ENCODE measurements around the gene RAB14.

RAB14 gene

GRCh38 chr9:121219530-121219929, 17.9 kb upstream of the RAB14 start:
- no peak for TF ChIP-seq YY1 (IDR thresholded peaks at IDR 0.05; ENCODE audit: insufficient read depth, insufficient read length)
- TF ChIP-seq ZNF274 (IDR thresholded peaks at IDR 0.05; ENCODE audit: low read depth, low read length) = no peak
- TF ChIP-seq SUZ12 (IDR thresholded peaks at IDR 0.05; ENCODE audit: extremely low read depth, insufficient read depth, insufficient read length) = no peak
- Histone ChIP-seq H3K9me3 (ENCODE audit: insufficient read depth, low read length) (no peaks in the 10 kb centered on the region), H3K4me1 (ENCODE audit: insufficient read depth, insufficient read length) (peaks cover 8% of the 10 kb centered on the region), H3K27me3 (ENCODE audit: insufficient read depth, insufficient read length) (no peaks in the 10 kb centered on the region), H3K9ac (ENCODE audit: insufficient read length, low read depth) (no peak overlapping the region), H3K36me3 (ENCODE audit: insufficient read depth, insufficient read length, low read length) (no peaks in the 10 kb centered on the region), H3K4me3 (ENCODE audit: insufficient read length, low read depth) (no peak overlapping the region)
- no peak for DNase-seq (ENCODE audit: low read depth, low spot score)

DNA sequence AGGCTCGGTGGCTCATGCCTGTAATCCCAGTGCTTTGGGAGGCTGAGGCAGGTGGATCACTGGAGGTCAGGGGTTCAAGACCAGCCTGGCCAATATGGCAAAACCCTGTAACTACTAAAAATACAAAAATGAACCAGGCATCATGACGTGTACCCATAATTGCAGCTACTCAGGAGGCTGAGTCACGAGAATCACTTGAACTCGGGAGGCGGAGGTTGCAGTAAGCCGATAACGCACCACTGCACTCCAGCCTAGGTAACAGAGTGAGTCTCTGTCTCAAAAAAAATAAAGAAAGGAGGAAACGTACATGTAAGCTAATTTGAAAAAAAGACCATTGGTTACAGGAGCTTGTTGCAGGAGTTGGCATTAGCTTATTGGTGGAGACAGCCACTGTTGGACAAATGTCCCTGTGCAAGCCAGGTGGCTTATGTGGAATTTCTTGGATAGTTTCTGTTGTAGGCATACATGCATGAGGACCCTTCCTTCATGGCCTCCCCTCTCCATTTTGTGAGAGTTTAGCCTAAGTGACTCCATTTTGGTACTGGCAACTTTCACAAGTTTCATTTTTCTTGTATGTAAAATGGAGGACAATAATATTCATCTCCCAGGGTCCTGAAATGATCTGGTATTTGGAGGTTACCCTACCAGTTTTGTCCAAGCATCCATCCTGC, 16.8 kb upstream of the RAB14 start:
- Histone ChIP-seq H3K4me1 (ENCODE audit: insufficient read depth, insufficient read length) (peaks cover 8% of the 10 kb centered on the region), H3K9ac (ENCODE audit: insufficient read length, low read depth) (no peak overlapping the region), H3K4me3 (ENCODE audit: insufficient read length, low read depth) (no peak overlapping the region), H3K36me3 (ENCODE audit: insufficient read depth, insufficient read length, low read length) (no peaks in the 10 kb centered on the region), H3K9me3 (ENCODE audit: insufficient read depth, low read length) (no peaks in the 10 kb centered on the region), H3K27me3 (ENCODE audit: insufficient read depth, insufficient read length) (no peaks in the 10 kb centered on the region)
- no peak for TF ChIP-seq YY1 (IDR thresholded peaks at IDR 0.05; ENCODE audit: insufficient read depth, insufficient read length)
- TF ChIP-seq ZNF274 (IDR thresholded peaks at IDR 0.05; ENCODE audit: low read depth, low read length) = no peak
- DNase-seq (ENCODE audit: low read depth, low spot score) = no peak

DNA sequence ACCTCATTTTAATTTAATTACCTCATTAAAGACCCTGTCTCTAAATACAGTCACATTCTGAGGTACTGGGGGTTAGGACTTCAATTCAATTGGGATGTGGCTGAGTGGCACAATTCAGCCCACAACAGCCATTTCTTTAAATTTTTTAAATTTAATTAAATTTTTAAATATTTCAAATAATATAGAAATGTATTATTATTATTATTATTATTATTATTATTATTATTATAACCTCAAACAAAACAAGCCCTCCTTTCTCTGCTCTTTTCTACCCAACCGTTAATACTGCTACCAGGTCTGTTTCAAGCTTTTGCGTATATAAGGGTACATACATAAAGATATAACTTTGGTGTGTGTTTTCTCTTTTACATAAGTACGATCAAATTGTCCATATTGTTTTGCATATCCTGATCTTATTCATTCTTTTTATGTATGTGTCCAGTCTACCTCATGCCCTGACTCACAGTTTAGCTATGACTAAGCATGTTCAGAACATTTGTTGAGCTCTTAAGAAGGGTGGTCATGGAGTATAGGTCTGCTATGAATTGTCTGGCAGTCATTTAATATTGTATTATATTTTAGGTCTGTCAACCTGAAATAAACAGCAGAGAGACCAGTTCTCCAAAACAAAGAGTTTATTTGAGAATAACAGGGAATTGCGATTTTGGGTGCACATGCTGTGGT, 16.1 kb upstream of the RAB14 start:
- H3K4me1 ChIP-seq (ENCODE audit: insufficient read depth, insufficient read length) = peaks cover 5% of the 10 kb centered on the region
- H3K27me3 ChIP-seq (ENCODE audit: insufficient read depth, insufficient read length) = no peaks in the 10 kb centered on the region
- DNase-seq (ENCODE audit: low read depth, low spot score) = no peak
- no peaks in the 10 kb centered on the region for H3K36me3 ChIP-seq (ENCODE audit: insufficient read depth, insufficient read length, low read length)
- H3K4me3 ChIP-seq (ENCODE audit: insufficient read length, low read depth) = no peak overlapping the region
- no peak for TF ChIP-seq ZNF274 (IDR thresholded peaks at IDR 0.05; ENCODE audit: low read depth, low read length)
- no peak for TF ChIP-seq YY1 (IDR thresholded peaks at IDR 0.05; ENCODE audit: insufficient read depth, insufficient read length)
- TF ChIP-seq SUZ12 (IDR thresholded peaks at IDR 0.05; ENCODE audit: extremely low read depth, insufficient read depth, insufficient read length) = no peak
- no peaks in the 10 kb centered on the region for H3K9me3 ChIP-seq (ENCODE audit: insufficient read depth, low read length)
- no peak overlapping the region for H3K9ac ChIP-seq (ENCODE audit: insufficient read length, low read depth)

DNA sequence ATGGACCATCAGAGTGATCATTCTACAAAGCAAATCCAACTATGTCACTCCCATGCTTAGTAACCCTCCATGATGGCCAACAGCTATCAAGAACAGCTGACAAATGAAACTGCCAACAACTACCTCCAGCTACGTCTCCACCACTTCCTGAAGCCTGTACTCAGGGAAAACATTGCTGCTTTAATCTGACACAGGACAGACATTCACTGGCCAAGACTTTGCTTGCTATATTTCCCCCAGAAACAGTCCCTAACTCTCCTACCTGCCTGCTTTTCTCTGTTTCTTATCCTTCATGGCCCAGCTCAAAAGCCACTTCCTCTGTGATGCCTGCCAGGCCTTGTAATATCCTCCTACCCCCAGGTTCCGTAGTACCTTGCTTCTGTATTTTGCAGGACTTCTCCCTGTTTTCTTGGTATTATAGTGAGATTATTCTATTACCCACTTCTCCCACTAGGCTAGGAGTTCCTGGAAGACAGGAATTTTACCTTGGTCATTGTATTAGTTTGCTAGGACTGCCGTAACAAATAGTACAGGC, 14.7 kb upstream of the RAB14 start:
- H3K4me3 ChIP-seq (ENCODE audit: insufficient read length, low read depth) = no peak overlapping the region
- H3K9ac ChIP-seq (ENCODE audit: insufficient read length, low read depth) = no peak overlapping the region
- DNase-seq (ENCODE audit: low read depth, low spot score) = no peak
- H3K36me3 ChIP-seq (ENCODE audit: insufficient read depth, insufficient read length, low read length) = no peaks in the 10 kb centered on the region
- no peaks in the 10 kb centered on the region for H3K4me1 ChIP-seq (ENCODE audit: insufficient read depth, insufficient read length)
- TF ChIP-seq ZNF274 (IDR thresholded peaks at IDR 0.05; ENCODE audit: low read depth, low read length) (no peak), SUZ12 (IDR thresholded peaks at IDR 0.05; ENCODE audit: extremely low read depth, insufficient read depth, insufficient read length) (no peak), YY1 (IDR thresholded peaks at IDR 0.05; ENCODE audit: insufficient read depth, insufficient read length) (no peak)
- H3K9me3 ChIP-seq (ENCODE audit: insufficient read depth, low read length) = no peaks in the 10 kb centered on the region
- H3K27me3 ChIP-seq (ENCODE audit: insufficient read depth, insufficient read length) = no peaks in the 10 kb centered on the region

GRCh38 chr9:121214005-121214404, 12.3 kb upstream of the RAB14 start:
- Histone ChIP-seq H3K9me3 (ENCODE audit: insufficient read depth, low read length) (no peaks in the 10 kb centered on the region), H3K27me3 (ENCODE audit: insufficient read depth, insufficient read length) (no peaks in the 10 kb centered on the region), H3K36me3 (ENCODE audit: insufficient read depth, insufficient read length, low read length) (no peaks in the 10 kb centered on the region), H3K4me3 (ENCODE audit: insufficient read length, low read depth) (no peak overlapping the region), H3K4me1 (ENCODE audit: insufficient read depth, insufficient read length) (no peaks in the 10 kb centered on the region), H3K9ac (ENCODE audit: insufficient read length, low read depth) (no peak overlapping the region)
- no peak for TF ChIP-seq ZNF274 (IDR thresholded peaks at IDR 0.05; ENCODE audit: low read depth, low read length)
- no peak for TF ChIP-seq SUZ12 (IDR thresholded peaks at IDR 0.05; ENCODE audit: extremely low read depth, insufficient read depth, insufficient read length)
- TF ChIP-seq YY1 (IDR thresholded peaks at IDR 0.05; ENCODE audit: insufficient read depth, insufficient read length) = no peak
- no peak for DNase-seq (ENCODE audit: low read depth, low spot score)

GRCh38 chr9:121213136-121213806, 11.6 kb upstream of the RAB14 start:
- Histone ChIP-seq H3K36me3 (ENCODE audit: insufficient read depth, insufficient read length, low read length) (no peaks in the 10 kb centered on the region), H3K9ac (ENCODE audit: insufficient read length, low read depth) (no peak overlapping the region), H3K27me3 (ENCODE audit: insufficient read depth, insufficient read length) (no peaks in the 10 kb centered on the region), H3K9me3 (ENCODE audit: insufficient read depth, low read length) (no peaks in the 10 kb centered on the region), H3K4me3 (ENCODE audit: insufficient read length, low read depth) (no peak overlapping the region), H3K4me1 (ENCODE audit: insufficient read depth, insufficient read length) (no peaks in the 10 kb centered on the region)
- DNase-seq (ENCODE audit: low read depth, low spot score) = peak; percentile 87
- TF ChIP-seq SUZ12 (IDR thresholded peaks at IDR 0.05; ENCODE audit: extremely low read depth, insufficient read depth, insufficient read length) (no peak), ZNF274 (IDR thresholded peaks at IDR 0.05; ENCODE audit: low read depth, low read length) (no peak), YY1 (IDR thresholded peaks at IDR 0.05; ENCODE audit: insufficient read depth, insufficient read length) (no peak)

- TF ChIP-seq ZNF274 (IDR thresholded peaks at IDR 0.05; ENCODE audit: low read depth, low read length) = no peak
- TF ChIP-seq SUZ12 (IDR thresholded peaks at IDR 0.05; ENCODE audit: extremely low read depth, insufficient read depth, insufficient read length) = no peak
- Histone ChIP-seq H3K27me3 (ENCODE audit: insufficient read depth, insufficient read length) (no peaks in the 10 kb centered on the region), H3K9me3 (ENCODE audit: insufficient read depth, low read length) (no peaks in the 10 kb centered on the region), H3K4me3 (ENCODE audit: insufficient read length, low read depth) (no peak overlapping the region), H3K36me3 (ENCODE audit: insufficient read depth, insufficient read length, low read length) (no peaks in the 10 kb centered on the region), H3K4me1 (ENCODE audit: insufficient read depth, insufficient read length) (no peaks in the 10 kb centered on the region), H3K9ac (ENCODE audit: insufficient read length, low read depth) (no peak overlapping the region)
- no peak for DNase-seq (ENCODE audit: low read depth, low spot score)
These were observed 8.9 kb upstream of the RAB14 start for GRCh38 chr9:121210536-121210935.

All from NT2/D1 (cell line).